ENCODE data around the gene MBD1. TPM values are rescaled to one million over a fixed set of nuclear protein-coding genes. Genes with fewer than 3 reads are reported as not detected.
"Not testable (repeated sequence)": the region's sequence is repeated elsewhere in the genome, so short reads cannot be mapped to it uniquely, and the experiment has no call there.

Gene MBD1
- total RNA-seq, 2 donors from 2014 or later: 47.9 to 77.1 TPM

- no peak for TF ChIP-seq CTCF (IDR thresholded peaks at IDR 0.05)
- no peak for DNase-seq (ENCODE audit: low spot score)
- H3K9me3 ChIP-seq: no peaks in the 10 kb centered on the region
These were observed 18.3 kb downstream of the MBD1 start for GRCh38 chr18:50262977-50263376.

DNA sequence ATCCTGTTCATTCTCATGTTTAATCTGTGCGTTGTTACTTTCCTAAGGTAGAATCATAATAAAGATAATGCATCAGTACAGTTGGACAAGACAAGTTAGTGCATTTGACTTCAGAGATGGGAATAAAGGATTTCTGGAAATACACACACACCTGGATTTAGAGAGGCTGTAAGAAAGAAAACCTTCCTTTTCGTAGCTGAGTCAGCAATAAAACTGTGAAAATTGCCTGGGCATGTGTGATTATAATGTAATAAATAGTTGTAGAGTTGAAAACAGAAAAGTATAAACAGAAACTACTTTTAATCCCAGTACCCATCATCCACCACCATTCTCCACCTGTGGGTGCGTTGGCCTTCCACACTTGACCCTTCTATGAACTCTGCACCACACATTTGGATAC is 30.4 kb downstream of the MBD1 start:
- Histone ChIP-seq H3K27me3 (no peaks in the 10 kb centered on the region), H3K36me3 (no peaks in the 10 kb centered on the region), H3K4me3 (no peak overlapping the region), H3K27ac (no peak overlapping the region), H3K4me1 (no peaks in the 10 kb centered on the region), H3K9me3 (no peaks in the 10 kb centered on the region)
- no peak for DNase-seq (ENCODE audit: low spot score)
- no peak for TF ChIP-seq CTCF (IDR thresholded peaks at IDR 0.05)

More at GRCh38 chr18:50262977-50263376, 18.3 kb downstream of the MBD1 start:
- no peak overlapping the region for H3K4me3 ChIP-seq
- peaks cover 0 to 24% of the 10 kb centered on the region in 2 donors for H3K4me1 ChIP-seq
- no peaks in the 10 kb centered on the region for H3K27me3 ChIP-seq
- no peaks in the 10 kb centered on the region for H3K36me3 ChIP-seq
- peak overlapping the region in 1 of 2 donors; percentile 74 for H3K27ac ChIP-seq

GRCh38 chr18:50249576-50249975 is 31.7 kb downstream of the MBD1 start:
- no peaks in the 10 kb centered on the region for H3K27me3 ChIP-seq
- no peaks in the 10 kb centered on the region for H3K9me3 ChIP-seq
- TF ChIP-seq CTCF (IDR thresholded peaks at IDR 0.05): no peak
- H3K36me3 ChIP-seq: no peaks in the 10 kb centered on the region
- no peaks in the 10 kb centered on the region for H3K4me1 ChIP-seq
- no peak overlapping the region for H3K4me3 ChIP-seq
- no peak for DNase-seq (ENCODE audit: low spot score)
- H3K27ac ChIP-seq: no peak overlapping the region

DNA sequence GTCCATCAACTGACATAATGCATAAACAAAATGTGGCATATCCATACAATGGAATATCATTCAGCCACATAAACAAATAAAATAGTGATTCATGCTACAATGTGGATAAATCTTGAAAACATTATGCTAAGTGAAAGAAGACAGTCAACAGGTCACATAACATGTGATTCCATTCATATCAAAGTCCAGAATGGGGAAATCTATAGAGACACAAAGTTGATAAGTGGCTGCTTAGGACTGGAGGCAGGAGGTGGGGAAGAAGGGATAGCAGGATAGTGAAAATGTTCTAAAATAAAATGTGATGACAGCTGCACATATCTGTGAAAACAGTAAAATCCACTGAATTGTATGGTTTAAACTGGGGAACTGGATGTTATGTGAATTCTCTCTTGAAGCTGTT is 33.8 kb downstream of the MBD1 start:
- H3K27ac ChIP-seq: no peak overlapping the region
- no peaks in the 10 kb centered on the region for H3K36me3 ChIP-seq
- H3K27me3 ChIP-seq: no peaks in the 10 kb centered on the region
- H3K9me3 ChIP-seq: no peaks in the 10 kb centered on the region
- TF ChIP-seq CTCF (IDR thresholded peaks at IDR 0.05): no peak
- H3K4me3 ChIP-seq: no peak overlapping the region
- DNase-seq (ENCODE audit: low spot score): no peak
- no peaks in the 10 kb centered on the region for H3K4me1 ChIP-seq

- not testable (repeated sequence) for DNase-seq (ENCODE audit: low spot score); H3K27ac ChIP-seq; H3K4me1 ChIP-seq; H3K36me3 ChIP-seq; H3K27me3 ChIP-seq; H3K4me3 ChIP-seq
- H3K9me3 ChIP-seq: peaks cover 0 to 12% of the 10 kb centered on the region in 2 donors
These were observed 39.6 kb downstream of the MBD1 start for GRCh38 chr18:50241768-50242167.

DNA sequence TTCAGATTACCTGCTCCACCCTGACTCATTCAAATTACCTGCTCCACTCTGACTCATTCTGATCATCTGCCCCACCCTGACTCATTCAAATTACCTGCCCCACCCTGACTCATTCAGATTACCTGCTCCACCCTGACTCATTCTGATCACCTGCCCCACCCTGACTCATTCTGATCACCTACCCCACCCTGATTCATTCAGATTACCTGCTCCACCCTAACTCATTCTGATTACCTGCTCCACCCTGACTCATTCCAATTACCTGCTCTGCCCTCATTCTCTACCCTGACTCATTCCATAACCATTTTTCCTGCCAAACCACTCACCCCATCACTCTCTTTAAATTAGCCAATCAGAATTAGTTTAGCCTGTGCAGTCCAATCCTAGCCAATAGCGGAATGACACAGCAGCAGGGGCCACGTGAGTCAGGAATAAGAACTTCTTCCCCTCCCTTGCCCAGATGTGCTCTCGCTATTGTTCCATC is 41.2 kb downstream of the MBD1 start:
- no peak for DNase-seq (ENCODE audit: low spot score)
- Histone ChIP-seq H3K27ac (no peak overlapping the region), H3K9me3 (peaks cover 0 to 12% of the 10 kb centered on the region in 2 donors), H3K4me1 (no peaks in the 10 kb centered on the region), H3K27me3 (no peaks in the 10 kb centered on the region), H3K4me3 (no peak overlapping the region), H3K36me3 (no peaks in the 10 kb centered on the region)
- no peak for TF ChIP-seq CTCF (IDR thresholded peaks at IDR 0.05)
